Hepatocyte (in vitro differentiated cells): Measurements from ENCODE around the gene PDLIM1.

Source experiments
- EZH2 ChIP-seq: fragments of 200-600 bp; sonication (generic); IDR thresholded peaks from 2 replicates; pipeline ENCODE4 v1.6.1; 2016; ENCODE audit warnings: antibody characterized with exemption, mild to moderate bottlenecking, borderline replicate concordance
- EZH2phosphoT487 ChIP-seq: fragments of 200-600 bp; sonication (generic); IDR thresholded peaks from one replicate; pipeline ENCODE4 v1.6.1; 2018; ENCODE audit warnings: antibody characterized with exemption, mild to moderate bottlenecking, low read depth, moderate library complexity; ENCODE audit not compliant: unreplicated experiment, severe bottlenecking
- TF ChIP-seq, protein P1 (sequence below): fragments of 200-600 bp; sonication (generic); IDR thresholded peaks from 2 replicates; pipeline ENCODE4 v1.5.1; 2016; ENCODE audit warnings: antibody characterized with exemption, mild to moderate bottlenecking; ENCODE audit not compliant: poor library complexity

DNA sequence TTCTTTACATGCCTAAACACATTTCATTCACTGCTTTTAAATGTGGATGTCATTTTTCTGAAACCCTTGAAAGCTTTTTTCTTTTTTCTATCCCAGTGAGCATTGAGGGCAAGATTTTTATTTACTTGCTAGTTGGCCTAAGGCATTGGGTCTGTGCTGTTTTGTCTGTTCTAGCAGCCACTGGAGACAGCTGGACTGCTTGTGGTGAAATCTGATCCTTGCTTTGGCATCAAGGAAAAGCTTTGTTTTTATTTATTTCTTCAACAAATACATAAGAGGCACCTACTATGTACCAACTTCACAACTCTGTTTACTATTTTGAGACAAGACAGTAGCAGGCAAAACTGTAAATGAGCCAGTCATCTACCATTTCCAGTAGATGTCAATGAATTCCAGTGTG lies 28.4 kb upstream of the PDLIM1 start:
- TF ChIP-seq, protein P1, sequence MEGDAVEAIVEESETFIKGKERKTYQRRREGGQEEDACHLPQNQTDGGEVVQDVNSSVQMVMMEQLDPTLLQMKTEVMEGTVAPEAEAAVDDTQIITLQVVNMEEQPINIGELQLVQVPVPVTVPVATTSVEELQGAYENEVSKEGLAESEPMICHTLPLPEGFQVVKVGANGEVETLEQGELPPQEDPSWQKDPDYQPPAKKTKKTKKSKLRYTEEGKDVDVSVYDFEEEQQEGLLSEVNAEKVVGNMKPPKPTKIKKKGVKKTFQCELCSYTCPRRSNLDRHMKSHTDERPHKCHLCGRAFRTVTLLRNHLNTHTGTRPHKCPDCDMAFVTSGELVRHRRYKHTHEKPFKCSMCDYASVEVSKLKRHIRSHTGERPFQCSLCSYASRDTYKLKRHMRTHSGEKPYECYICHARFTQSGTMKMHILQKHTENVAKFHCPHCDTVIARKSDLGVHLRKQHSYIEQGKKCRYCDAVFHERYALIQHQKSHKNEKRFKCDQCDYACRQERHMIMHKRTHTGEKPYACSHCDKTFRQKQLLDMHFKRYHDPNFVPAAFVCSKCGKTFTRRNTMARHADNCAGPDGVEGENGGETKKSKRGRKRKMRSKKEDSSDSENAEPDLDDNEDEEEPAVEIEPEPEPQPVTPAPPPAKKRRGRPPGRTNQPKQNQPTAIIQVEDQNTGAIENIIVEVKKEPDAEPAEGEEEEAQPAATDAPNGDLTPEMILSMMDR = no peak
- TF ChIP-seq EZH2phosphoT487 (no peak), EZH2 (no peak)
